HEK293 (cell line): ENCODE data around the gene ARRDC2.

ENCODE experiments used
- ELK4 ChIP-seq: IDR thresholded peaks from 2 replicates; pipeline ENCODE4 v1.6.1; 2011; ENCODE audit warnings: mild to moderate bottlenecking, low read depth, low read length, borderline replicate concordance
- FEZF1 ChIP-seq: fragments of 450-650 bp; formaldehyde crosslinking; IDR thresholded peaks from 2 replicates; pipeline ENCODE4 v1.5.1; 2016; ENCODE audit warnings: missing biosample characterization, missing genetic modification characterization
- GLIS2 ChIP-seq: fragments of 450-650 bp; formaldehyde crosslinking; IDR thresholded peaks from 2 replicates; pipeline ENCODE4 v1.5.1; 2016; ENCODE audit warnings: missing biosample characterization, missing genetic modification characterization
- IKZF3 ChIP-seq: fragments of 450-650 bp; IDR thresholded peaks from 2 replicates; pipeline ENCODE4 v1.5.0; 2018; ENCODE audit warnings: missing biosample characterization, mild to moderate bottlenecking, missing genetic modification characterization, moderate library complexity
- INSM2 ChIP-seq: fragments of 450-650 bp; formaldehyde crosslinking; IDR thresholded peaks from 2 replicates; pipeline ENCODE4 v1.5.1; 2016; ENCODE audit warnings: missing biosample characterization, missing genetic modification characterization
- KLF17 ChIP-seq: fragments of 450-650 bp; formaldehyde crosslinking; IDR thresholded peaks from 2 replicates; pipeline ENCODE4 v1.5.1; 2016; ENCODE audit warnings: missing biosample characterization, missing genetic modification characterization
- PRDM1 ChIP-seq: fragments of 450-650 bp; formaldehyde crosslinking; IDR thresholded peaks from 2 replicates; pipeline ENCODE4; 2016; ENCODE audit warnings: missing biosample characterization, missing genetic modification characterization
- SCRT1 ChIP-seq: fragments of 450-650 bp; formaldehyde crosslinking; IDR thresholded peaks from 2 replicates; pipeline ENCODE4 v1.5.1; 2016; ENCODE audit warnings: missing biosample characterization, missing genetic modification characterization, borderline replicate concordance
- SP7 ChIP-seq: fragments of 450-650 bp; formaldehyde crosslinking; IDR thresholded peaks from 2 replicates; pipeline ENCODE4 v1.5.1; 2016; ENCODE audit warnings: missing biosample characterization, missing genetic modification characterization
- ZBTB17 ChIP-seq: fragments of 450-650 bp; formaldehyde crosslinking; IDR thresholded peaks from 2 replicates; pipeline ENCODE4 v1.5.1; 2016; ENCODE audit warnings: missing biosample characterization, missing genetic modification characterization
- ZFP41 ChIP-seq: fragments of 450-650 bp; formaldehyde crosslinking; IDR thresholded peaks from 2 replicates; pipeline ENCODE4 v1.5.1; 2016; ENCODE audit warnings: missing biosample characterization, missing genetic modification characterization, borderline replicate concordance
- ZNF155 ChIP-seq: fragments of 450-650 bp; formaldehyde crosslinking; IDR thresholded peaks from 2 replicates; pipeline ENCODE4 v1.5.1; 2016; ENCODE audit warnings: missing biosample characterization, missing genetic modification characterization
- ZNF174 ChIP-seq: fragments of 450-650 bp; formaldehyde crosslinking; IDR thresholded peaks from 2 replicates; pipeline ENCODE4 v1.5.0; 2017; ENCODE audit warnings: missing biosample characterization, mild to moderate bottlenecking, missing genetic modification characterization
- ZNF280D ChIP-seq: fragments of 450-650 bp; formaldehyde crosslinking; IDR thresholded peaks from 2 replicates; pipeline ENCODE4 v1.5.1; 2016; ENCODE audit warnings: missing biosample characterization, missing genetic modification characterization
- ZNF335 ChIP-seq: fragments of 450-650 bp; formaldehyde crosslinking; conservative IDR thresholded peaks from 2 replicates; pipeline ENCODE4 v1.5.1; 2016; ENCODE audit warnings: missing biosample characterization, missing genetic modification characterization
- ZNF391 ChIP-seq: fragments of 450-650 bp; formaldehyde crosslinking; IDR thresholded peaks from 2 replicates; pipeline ENCODE4 v1.5.1; 2016; ENCODE audit warnings: low read depth, missing biosample characterization, missing genetic modification characterization, borderline replicate concordance
- ZNF416 ChIP-seq: fragments of 450-650 bp; formaldehyde crosslinking; IDR thresholded peaks from 2 replicates; pipeline ENCODE4 v1.5.1; 2016; ENCODE audit warnings: missing biosample characterization, missing genetic modification characterization
- ZNF449 ChIP-seq: fragments of 450-650 bp; formaldehyde crosslinking; IDR thresholded peaks from 2 replicates; pipeline ENCODE4 v1.5.1; 2017; ENCODE audit warnings: missing biosample characterization, mild to moderate bottlenecking, missing genetic modification characterization, moderate library complexity
- ZNF473 ChIP-seq: fragments of 450-650 bp; formaldehyde crosslinking; IDR thresholded peaks from 2 replicates; pipeline ENCODE4 v1.5.1; 2017; ENCODE audit warnings: missing biosample characterization, missing genetic modification characterization
- ZNF529 ChIP-seq: fragments of 450-650 bp; formaldehyde crosslinking; IDR thresholded peaks from 2 replicates; pipeline ENCODE4 v1.5.1; 2017; ENCODE audit warnings: missing genetic modification characterization, missing biosample characterization; ENCODE audit not compliant: insufficient replicate concordance
- ZNF544 ChIP-seq: fragments of 450-650 bp; formaldehyde crosslinking; IDR thresholded peaks from 2 replicates; pipeline ENCODE4 v1.5.0; 2017; ENCODE audit warnings: missing biosample characterization, missing genetic modification characterization
- ZNF561 ChIP-seq: fragments of 450-650 bp; IDR thresholded peaks from 2 replicates; pipeline ENCODE4 v1.5.1; 2018; ENCODE audit warnings: missing biosample characterization, missing genetic modification characterization, borderline replicate concordance
- ZNF596 ChIP-seq: fragments of 450-650 bp; IDR thresholded peaks from 2 replicates; pipeline ENCODE4 v1.5.0; 2018; ENCODE audit warnings: missing biosample characterization, mild to moderate bottlenecking, missing genetic modification characterization, moderate library complexity
- ZNF600 ChIP-seq: fragments of 450-650 bp; formaldehyde crosslinking; IDR thresholded peaks from 2 replicates; pipeline ENCODE4 v1.5.1; 2016; ENCODE audit warnings: missing biosample characterization, missing genetic modification characterization
- ZNF624 ChIP-seq: fragments of 450-650 bp; formaldehyde crosslinking; IDR thresholded peaks from 2 replicates; pipeline ENCODE4 v1.5.1; 2017; ENCODE audit warnings: missing biosample characterization, missing genetic modification characterization
- ZNF629 ChIP-seq: fragments of 450-650 bp; formaldehyde crosslinking; IDR thresholded peaks from 2 replicates; pipeline ENCODE4 v1.5.1; 2017; ENCODE audit warnings: missing biosample characterization, missing genetic modification characterization
- ZNF654 ChIP-seq: fragments of 450-650 bp; formaldehyde crosslinking; IDR thresholded peaks from 2 replicates; pipeline ENCODE4 v1.5.1; 2016; ENCODE audit warnings: low read depth, missing biosample characterization, missing genetic modification characterization
- ZNF677 ChIP-seq: fragments of 450-650 bp; IDR thresholded peaks from 2 replicates; pipeline ENCODE4 v1.5.0; 2018; ENCODE audit warnings: missing biosample characterization, mild to moderate bottlenecking, missing genetic modification characterization, moderate library complexity
- ZNF792 ChIP-seq: fragments of 450-650 bp; formaldehyde crosslinking; IDR thresholded peaks from 2 replicates; pipeline ENCODE4 v1.5.1; 2016; ENCODE audit warnings: missing biosample characterization, missing genetic modification characterization
- ZNF837 ChIP-seq: fragments of 450-650 bp; formaldehyde crosslinking; IDR thresholded peaks from 2 replicates; pipeline ENCODE4 v1.5.1; 2016; ENCODE audit warnings: missing biosample characterization, missing genetic modification characterization
- ZSCAN16 ChIP-seq: fragments of 450-650 bp; formaldehyde crosslinking; IDR thresholded peaks from 2 replicates; pipeline ENCODE4 v1.5.1; 2016; ENCODE audit warnings: missing biosample characterization, missing genetic modification characterization
- ZSCAN18 ChIP-seq: fragments of 450-650 bp; formaldehyde crosslinking; IDR thresholded peaks from 2 replicates; pipeline ENCODE4 v1.5.1; 2016; ENCODE audit warnings: missing biosample characterization, missing genetic modification characterization
- ZSCAN30 ChIP-seq: fragments of 450-650 bp; IDR thresholded peaks from 2 replicates; pipeline ENCODE4 v1.5.1; 2018; ENCODE audit warnings: missing biosample characterization, mild to moderate bottlenecking, missing genetic modification characterization, moderate library complexity

The ARRDC2 gene

GRCh38 chr19:18063463-18063862 lies 55.5 kb downstream of the ARRDC2 start (continued):
- no peak for TF ChIP-seq ELK4
- TF ChIP-seq ZNF677 (tag by site-specific recombination): no peak
- 0 out of 2 replicates have a peak, but pooled peaks have one; percentile 49 for TF ChIP-seq KLF17 (tag by site-specific recombination)
- TF ChIP-seq ZNF596 (tag by site-specific recombination): no peak
- no peak for TF ChIP-seq ZNF391
- 0 out of 2 replicates have a peak, but pooled peaks have one; percentile 17 for TF ChIP-seq ZNF629 (tag by site-specific recombination)
- TF ChIP-seq ZNF529: no peak
- no peak for TF ChIP-seq ZNF837 (tag by site-specific recombination)
- TF ChIP-seq ZNF624 (tag by site-specific recombination): no peak
- TF ChIP-seq ZNF561 (tag by site-specific recombination): no peak
- no peak for TF ChIP-seq ZSCAN16 (tag by site-specific recombination)
- TF ChIP-seq INSM2 (tag by site-specific recombination): no peak
- TF ChIP-seq ZSCAN30 (tag by site-specific recombination): no peak
- TF ChIP-seq ZNF473 (tag by site-specific recombination): no peak
- TF ChIP-seq ZNF600 (tag by site-specific recombination): no peak
- no peak for TF ChIP-seq ZSCAN18 (tag by site-specific recombination)
- TF ChIP-seq ZNF155 (tag by site-specific recombination): no peak
- TF ChIP-seq ZNF335 (tag by site-specific recombination): no peak
- TF ChIP-seq ZNF544: no peak
- TF ChIP-seq ZNF449 (tag by site-specific recombination): no peak
- no peak for TF ChIP-seq ZNF280D (tag by site-specific recombination)
- no peak for TF ChIP-seq SCRT1 (tag by site-specific recombination)
- TF ChIP-seq SP7: 0 out of 2 replicates have a peak, but pooled peaks have one; percentile 25
- TF ChIP-seq PRDM1: peak; percentile 76
- TF ChIP-seq ZFP41 (tag by site-specific recombination): no peak
- TF ChIP-seq ZNF174 (tag by site-specific recombination): no peak
- TF ChIP-seq ZNF792 (tag by site-specific recombination): no peak
- TF ChIP-seq IKZF3 (tag by site-specific recombination): peak; percentile 45
- no peak for TF ChIP-seq FEZF1 (tag by site-specific recombination)
- TF ChIP-seq ZBTB17 (tag by site-specific recombination): peak; percentile 67; the same call in 1 of the 2 replicates
- TF ChIP-seq ZNF416 (tag by site-specific recombination): no peak
- TF ChIP-seq ZNF654: peak; percentile 78
- no peak for TF ChIP-seq GLIS2 (tag by site-specific recombination)
